OCI-LY1 (cell line): ENCODE measurements around the gene TMEM187.

Experiments
- H2AFZ ChIP-seq: fragments of 200-600 bp; sonication (generic), shearing (Covaris generic); 2 replicates; pipeline ENCODE4 v1.6.0; 2014; ENCODE audit warnings: antibody characterized with exemption, mild to moderate bottlenecking, low read length
- H3F3A ChIP-seq: fragments of 200-600 bp; sonication (generic), shearing (Covaris generic); 2 replicates; pipeline ENCODE4 v1.6.0; 2014; ENCODE audit warnings: mild to moderate bottlenecking, antibody characterized with exemption, low read length, moderate library complexity; ENCODE audit not compliant: insufficient read depth
- H3K27ac ChIP-seq: fragments of 200-600 bp; sonication (generic); 2 replicates; pipeline ENCODE4 v1.5.1; 2014; ENCODE audit warnings: low read length, mixed run types, mild to moderate bottlenecking, low read depth; ENCODE audit not compliant: poor library complexity, severe bottlenecking
- H3K27me3 ChIP-seq: fragments of 200-600 bp; sonication (generic); 2 replicates; pipeline ENCODE4 v1.6.0; 2014; ENCODE audit warnings: antibody characterized with exemption, mild to moderate bottlenecking, low read length, moderate library complexity; ENCODE audit not compliant: insufficient read depth
- H3K36me3 ChIP-seq: fragments of 200-600 bp; sonication (generic); 2 replicates; pipeline ENCODE4 v1.6.1; 2014; ENCODE audit warnings: mild to moderate bottlenecking, antibody characterized with exemption, low read length, moderate library complexity, mixed read lengths; ENCODE audit not compliant: insufficient read depth
- H3K4me1 ChIP-seq: fragments of 200-600 bp; sonication (generic); 2 replicates; pipeline ENCODE4 v1.5.1; 2014; ENCODE audit warnings: mild to moderate bottlenecking, low read length, moderate library complexity; ENCODE audit not compliant: insufficient read depth, severe bottlenecking
- H3K4me2 ChIP-seq: fragments of 200-600 bp; sonication (generic), shearing (Covaris generic); 2 replicates; pipeline ENCODE4 v1.6.1; 2014; ENCODE audit warnings: low read length
- H3K4me3 ChIP-seq: fragments of 200-600 bp; sonication (generic); 2 replicates; pipeline ENCODE4 v1.5.1; 2014; ENCODE audit warnings: low read length, low read depth, mild to moderate bottlenecking, mixed read lengths; ENCODE audit not compliant: poor library complexity, severe bottlenecking
- H3K79me2 ChIP-seq: fragments of 200-600 bp; shearing (Covaris generic); 2 replicates; pipeline ENCODE4 v1.6.1; 2016; ENCODE audit warnings: mixed run types, low read length, mixed read lengths; ENCODE audit not compliant: insufficient read depth
- H3K9ac ChIP-seq: fragments of 200-600 bp; sonication (generic), shearing (Covaris generic); 2 replicates; pipeline ENCODE4 v1.6.1; 2014; ENCODE audit warnings: mild to moderate bottlenecking, low read length, mixed read lengths
- H3K9me2 ChIP-seq: fragments of 200-600 bp; sonication (generic), shearing (Covaris generic); 2 replicates; pipeline ENCODE4 v1.6.1; 2014; ENCODE audit warnings: low read depth, mild to moderate bottlenecking, low read length, mixed read lengths
- H3K9me3 ChIP-seq: fragments of 200-600 bp; shearing (Covaris generic); 2 replicates; pipeline ENCODE4 v1.6.1; 2014; ENCODE audit warnings: low read length, mixed read lengths
- H4K20me1 ChIP-seq: fragments of 200-600 bp; sonication (generic), shearing (Covaris generic); 2 replicates; pipeline ENCODE4 v1.6.0; 2016; ENCODE audit warnings: mild to moderate bottlenecking, low read length; ENCODE audit not compliant: insufficient read depth
- EZH2 ChIP-seq: fragments of 200-600 bp; sonication (generic), shearing (Covaris generic); IDR thresholded peaks from 2 replicates; pipeline ENCODE4 v1.8.0; 2017; ENCODE audit warnings: borderline replicate concordance, mixed run types, mild to moderate bottlenecking, antibody characterized with exemption, low read length, moderate library complexity, mixed read lengths
- TF ChIP-seq, protein P1 (sequence below): fragments of 200-600 bp; sonication (generic), shearing (Covaris generic); IDR thresholded peaks from 2 replicates; pipeline ENCODE4 v1.5.1; 2017; ENCODE audit warnings: mild to moderate bottlenecking, antibody characterized with exemption, low read length, moderate library complexity, mixed read lengths

TMEM187 gene

DNA sequence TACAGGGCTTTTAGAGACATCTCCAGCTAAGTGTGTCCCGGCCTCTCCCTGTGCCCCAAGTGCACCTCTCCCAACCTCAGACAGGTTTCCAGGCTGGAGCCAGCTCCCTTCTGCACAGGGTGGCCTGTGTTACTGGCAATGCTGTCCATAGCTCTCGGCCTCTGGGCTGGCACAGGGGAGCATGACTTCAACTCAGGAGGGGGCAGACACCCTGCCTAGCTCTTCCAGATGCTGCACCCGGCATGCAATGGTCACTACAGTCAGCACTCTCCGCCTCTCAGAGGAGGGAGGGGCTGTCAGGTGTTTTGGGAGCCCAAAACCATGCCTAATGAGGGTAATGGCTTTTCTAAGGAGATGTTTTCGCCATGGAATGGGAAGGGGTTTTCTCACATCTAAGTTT lies 49.6 kb downstream of the TMEM187 start:
- H3K27ac ChIP-seq = peak overlapping the region; percentile 88
- H4K20me1 ChIP-seq = no peaks in the 10 kb centered on the region
- peaks cover 43% of the 10 kb centered on the region for H3K4me1 ChIP-seq
- H3K9me2 ChIP-seq = no peaks in the 10 kb centered on the region
- no peaks in the 10 kb centered on the region for H3K27me3 ChIP-seq
- H3K79me2 ChIP-seq = no peaks in the 10 kb centered on the region
- TF ChIP-seq, protein P1, sequence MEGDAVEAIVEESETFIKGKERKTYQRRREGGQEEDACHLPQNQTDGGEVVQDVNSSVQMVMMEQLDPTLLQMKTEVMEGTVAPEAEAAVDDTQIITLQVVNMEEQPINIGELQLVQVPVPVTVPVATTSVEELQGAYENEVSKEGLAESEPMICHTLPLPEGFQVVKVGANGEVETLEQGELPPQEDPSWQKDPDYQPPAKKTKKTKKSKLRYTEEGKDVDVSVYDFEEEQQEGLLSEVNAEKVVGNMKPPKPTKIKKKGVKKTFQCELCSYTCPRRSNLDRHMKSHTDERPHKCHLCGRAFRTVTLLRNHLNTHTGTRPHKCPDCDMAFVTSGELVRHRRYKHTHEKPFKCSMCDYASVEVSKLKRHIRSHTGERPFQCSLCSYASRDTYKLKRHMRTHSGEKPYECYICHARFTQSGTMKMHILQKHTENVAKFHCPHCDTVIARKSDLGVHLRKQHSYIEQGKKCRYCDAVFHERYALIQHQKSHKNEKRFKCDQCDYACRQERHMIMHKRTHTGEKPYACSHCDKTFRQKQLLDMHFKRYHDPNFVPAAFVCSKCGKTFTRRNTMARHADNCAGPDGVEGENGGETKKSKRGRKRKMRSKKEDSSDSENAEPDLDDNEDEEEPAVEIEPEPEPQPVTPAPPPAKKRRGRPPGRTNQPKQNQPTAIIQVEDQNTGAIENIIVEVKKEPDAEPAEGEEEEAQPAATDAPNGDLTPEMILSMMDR = no peak
- TF ChIP-seq EZH2 = no peak
- H3F3A ChIP-seq = no peaks in the 10 kb centered on the region
- H3K4me2 ChIP-seq = no peak overlapping the region
- H3K9me3 ChIP-seq = no peaks in the 10 kb centered on the region
- H3K4me3 ChIP-seq = no peak overlapping the region
- peaks cover 16% of the 10 kb centered on the region for H3K36me3 ChIP-seq
- no peak overlapping the region for H2AFZ ChIP-seq
- H3K9ac ChIP-seq = no peak overlapping the region

DNA sequence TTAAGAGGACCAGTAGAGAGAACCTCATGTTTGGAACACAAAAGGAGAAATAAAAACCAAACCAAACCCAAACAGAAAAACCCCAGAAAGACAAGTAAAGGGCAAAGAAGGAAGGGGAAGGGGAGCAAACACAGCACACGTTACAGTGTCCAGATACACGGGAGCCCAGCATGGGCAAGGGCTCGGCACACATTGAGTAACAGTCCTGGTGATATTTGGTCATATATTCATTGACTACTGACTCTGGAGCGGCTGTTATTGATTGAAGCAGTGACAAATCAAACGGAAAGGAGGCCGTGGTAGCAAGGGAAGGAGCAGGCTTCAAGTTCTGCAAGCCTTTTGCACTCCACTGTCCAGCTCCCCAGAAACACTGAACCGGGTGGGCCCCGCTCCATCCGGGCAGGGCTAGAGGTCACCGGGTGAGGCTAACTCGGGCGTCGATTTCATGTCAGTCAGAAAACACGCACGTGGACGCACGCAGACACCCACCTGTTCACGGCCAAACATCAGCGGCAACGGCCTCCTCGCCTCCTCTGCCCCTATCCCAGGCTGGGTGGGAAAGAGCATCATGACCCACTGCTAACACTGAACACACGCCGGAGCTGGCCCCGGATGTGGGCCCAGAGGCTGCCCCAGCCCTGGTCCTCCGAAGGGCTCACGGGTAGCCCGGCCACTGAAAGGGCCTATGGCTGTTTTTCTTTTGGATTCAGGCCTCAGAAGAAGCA lies 50.9 kb downstream of the TMEM187 start:
- H2AFZ ChIP-seq = no peak overlapping the region
- H3K27me3 ChIP-seq = no peaks in the 10 kb centered on the region
- peak overlapping the region; percentile 27 for H3K27ac ChIP-seq
- no peaks in the 10 kb centered on the region for H3K9me2 ChIP-seq
- H3K9me3 ChIP-seq = no peaks in the 10 kb centered on the region
- H3K9ac ChIP-seq = no peak overlapping the region
- H4K20me1 ChIP-seq = no peaks in the 10 kb centered on the region
- H3K79me2 ChIP-seq = no peaks in the 10 kb centered on the region
- H3K4me2 ChIP-seq = no peak overlapping the region
- no peak for TF ChIP-seq EZH2
- TF ChIP-seq, protein P1 = no peak
- H3K4me3 ChIP-seq = no peak overlapping the region
- H3K36me3 ChIP-seq = peaks cover 8% of the 10 kb centered on the region
- H3F3A ChIP-seq = no peaks in the 10 kb centered on the region
- peaks cover 35% of the 10 kb centered on the region for H3K4me1 ChIP-seq

DNA sequence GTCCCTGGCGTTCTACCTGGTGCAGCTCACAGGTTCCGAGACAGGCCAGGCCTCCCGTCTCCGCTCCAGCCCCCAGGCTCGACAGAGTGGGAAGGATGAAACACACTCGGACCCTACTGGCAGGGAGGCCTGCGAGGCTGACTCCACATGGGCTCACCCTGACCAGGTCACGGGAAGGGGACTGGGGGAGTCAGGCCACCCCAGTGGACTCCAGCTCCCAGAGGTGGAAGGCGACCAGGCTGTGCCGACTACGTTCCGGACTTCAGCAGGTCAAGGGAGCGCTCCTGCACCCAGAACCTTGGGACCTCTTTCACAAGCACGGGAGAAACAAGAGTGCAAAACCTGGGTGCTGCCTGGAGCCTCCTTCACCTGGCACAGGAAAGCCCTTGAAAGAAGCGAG lies 51.7 kb downstream of the TMEM187 start:
- H4K20me1 ChIP-seq = no peaks in the 10 kb centered on the region

More for the DNA sequence above, 51.7 kb downstream of the TMEM187 start:
- Histone ChIP-seq H3K79me2 (no peaks in the 10 kb centered on the region), H3K9ac (no peak overlapping the region), H3K27ac (no peak overlapping the region), H3K36me3 (peaks cover 7% of the 10 kb centered on the region), H3K4me3 (no peak overlapping the region), H3K9me2 (no peaks in the 10 kb centered on the region), H3K4me2 (no peak overlapping the region), H3F3A (no peaks in the 10 kb centered on the region), H2AFZ (no peak overlapping the region), H3K27me3 (no peaks in the 10 kb centered on the region), H3K4me1 (peaks cover 31% of the 10 kb centered on the region), H3K9me3 (no peaks in the 10 kb centered on the region)
- TF ChIP-seq, protein P1 = no peak
- TF ChIP-seq EZH2 = no peak
